MM.1S (cell line): Measurements from ENCODE around the gene NEURL1.
A peak's percentile ranks its signal among the peaks of the same experiment; 100 is the strongest.

Experiments
- DNase-seq: peaks from one replicate; pipeline ENCODE4 v3.0.0-alpha.2; 2015
- H2AFZ ChIP-seq: fragments of 300-600 bp; sonication (generic); 2 replicates; pipeline ENCODE4 v1.6.0; 2016; ENCODE audit warnings: antibody characterized with exemption, low read length
- H3F3A ChIP-seq: fragments of 300-600 bp; sonication (generic); 2 replicates; pipeline ENCODE4 v1.6.1; 2016; ENCODE audit warnings: mild to moderate bottlenecking, antibody characterized with exemption, low read length, moderate library complexity, mixed read lengths; ENCODE audit not compliant: insufficient read depth
- H3K27ac ChIP-seq: fragments of 300-600 bp; sonication (generic); 2 replicates; pipeline ENCODE4 v1.5.1; 2016; ENCODE audit warnings: mild to moderate bottlenecking, low read length
- H3K27me3 ChIP-seq: fragments of 300-600 bp; sonication (generic); replicated peaks from 2 replicates; pipeline ENCODE4 v1.6.0; 2016; ENCODE audit warnings: low read length; ENCODE audit not compliant: insufficient read depth
- H3K36me3 ChIP-seq: fragments of 300-600 bp; sonication (generic); replicated peaks from 2 replicates; pipeline ENCODE4 v1.6.1; 2016; ENCODE audit warnings: mild to moderate bottlenecking, low read length, mixed read lengths; ENCODE audit not compliant: insufficient read depth
- H3K4me1 ChIP-seq: fragments of 300-600 bp; sonication (generic); 2 replicates; pipeline ENCODE4 v1.6.1; 2016; ENCODE audit warnings: low read length, mixed read lengths
- H3K4me2 ChIP-seq: fragments of 300-600 bp; sonication (generic); 2 replicates; pipeline ENCODE4 v1.6.0; 2016; ENCODE audit warnings: low read depth, low read length
- H3K4me3 ChIP-seq: fragments of 300-600 bp; sonication (generic); 2 replicates; pipeline ENCODE4 v1.5.1; 2016; ENCODE audit warnings: low read length, mixed read lengths
- H3K79me2 ChIP-seq: fragments of 300-600 bp; sonication (generic); 2 replicates; pipeline ENCODE4 v1.6.1; 2016; ENCODE audit warnings: mixed run types, low read length, mixed read lengths
- H3K9ac ChIP-seq: fragments of 300-600 bp; sonication (generic); 2 replicates; pipeline ENCODE4 v1.6.1; 2016; ENCODE audit warnings: low read length, mixed read lengths
- H3K9me2 ChIP-seq: fragments of 300-600 bp; sonication (generic); replicated peaks from 2 replicates; pipeline ENCODE4 v1.6.1; 2016; ENCODE audit warnings: mild to moderate bottlenecking, low read length, mixed read lengths; ENCODE audit not compliant: insufficient read depth
- H3K9me3 ChIP-seq: fragments of 300-600 bp; sonication (generic); replicated peaks from 2 replicates; pipeline ENCODE4 v1.6.1; 2016; ENCODE audit warnings: mild to moderate bottlenecking, low read length, mixed read lengths; ENCODE audit not compliant: insufficient read depth
- H4K20me1 ChIP-seq: fragments of 300-600 bp; sonication (generic); 2 replicates; pipeline ENCODE4 v1.6.1; 2016; ENCODE audit warnings: mild to moderate bottlenecking, low read length, moderate library complexity, mixed read lengths; ENCODE audit not compliant: insufficient read depth
- EZH2 ChIP-seq: fragments of 300-600 bp; sonication (generic); optimal IDR thresholded peaks from 2 replicates; pipeline ENCODE3; 2017; ENCODE audit warnings: low read depth, mild to moderate bottlenecking, antibody characterized with exemption, low read length, mixed read lengths
- EZH2phosphoT487 ChIP-seq: fragments of 300-600 bp; sonication (generic); IDR thresholded peaks from 2 replicates; pipeline ENCODE4 v1.6.1; 2018; ENCODE audit warnings: antibody characterized with exemption, low read length
- TF ChIP-seq, protein P1 (sequence below): fragments of 300-600 bp; sonication (generic); IDR thresholded peaks from 2 replicates; pipeline ENCODE4 v1.5.1; 2016; ENCODE audit warnings: antibody characterized with exemption, low read length, mixed read lengths

The NEURL1 gene

DNA sequence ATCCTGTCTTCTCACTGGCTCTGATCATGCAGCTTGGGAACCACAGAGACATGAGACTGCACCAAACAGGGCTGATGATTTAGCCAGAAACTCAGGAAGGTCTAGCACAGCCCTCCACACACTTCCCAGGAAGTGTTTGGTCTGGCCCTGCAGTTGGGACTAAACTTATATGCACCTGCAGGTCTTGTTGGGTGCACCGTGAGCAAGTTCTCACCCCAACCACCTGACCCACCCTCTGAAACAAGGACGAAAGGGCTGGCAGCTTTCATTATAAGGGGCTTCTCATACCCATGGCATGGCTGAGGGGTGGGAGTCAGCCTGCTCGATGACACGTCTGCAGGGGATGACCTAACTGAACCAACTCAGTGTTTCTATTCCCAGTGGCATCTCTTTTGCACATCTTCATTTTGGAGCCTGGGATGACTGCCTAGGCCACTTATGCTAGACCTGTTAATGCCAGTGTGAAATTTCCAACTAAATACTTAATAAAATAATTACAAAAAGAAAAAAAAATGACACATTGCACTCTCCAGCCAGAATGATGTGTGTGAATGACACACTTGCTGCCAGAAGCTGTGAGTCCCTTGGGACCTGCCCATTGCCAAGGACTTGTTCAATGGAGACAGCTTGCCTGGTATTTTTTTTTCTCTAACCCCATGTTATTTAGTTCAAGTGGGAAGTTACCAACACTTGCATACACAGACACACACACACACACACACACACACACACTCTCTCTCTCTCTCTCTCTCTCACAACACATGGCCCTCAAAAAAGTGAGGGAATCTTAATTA is 102.6 kb downstream of the NEURL1 start:
- Histone ChIP-seq H3K4me2 (no peak overlapping the region), H3F3A (no peaks in the 10 kb centered on the region), H3K79me2 (no peaks in the 10 kb centered on the region), H2AFZ (no peak overlapping the region), H3K27ac (no peak overlapping the region), H3K9me3 (no peaks in the 10 kb centered on the region), H3K9me2 (no peaks in the 10 kb centered on the region), H3K36me3 (no peaks in the 10 kb centered on the region), H3K4me1 (no peaks in the 10 kb centered on the region), H3K27me3 (no peaks in the 10 kb centered on the region), H3K4me3 (no peak overlapping the region), H4K20me1 (no peaks in the 10 kb centered on the region), H3K9ac (no peak overlapping the region)
- no peak for DNase-seq
- TF ChIP-seq EZH2phosphoT487, result no peak
- TF ChIP-seq, protein P1, sequence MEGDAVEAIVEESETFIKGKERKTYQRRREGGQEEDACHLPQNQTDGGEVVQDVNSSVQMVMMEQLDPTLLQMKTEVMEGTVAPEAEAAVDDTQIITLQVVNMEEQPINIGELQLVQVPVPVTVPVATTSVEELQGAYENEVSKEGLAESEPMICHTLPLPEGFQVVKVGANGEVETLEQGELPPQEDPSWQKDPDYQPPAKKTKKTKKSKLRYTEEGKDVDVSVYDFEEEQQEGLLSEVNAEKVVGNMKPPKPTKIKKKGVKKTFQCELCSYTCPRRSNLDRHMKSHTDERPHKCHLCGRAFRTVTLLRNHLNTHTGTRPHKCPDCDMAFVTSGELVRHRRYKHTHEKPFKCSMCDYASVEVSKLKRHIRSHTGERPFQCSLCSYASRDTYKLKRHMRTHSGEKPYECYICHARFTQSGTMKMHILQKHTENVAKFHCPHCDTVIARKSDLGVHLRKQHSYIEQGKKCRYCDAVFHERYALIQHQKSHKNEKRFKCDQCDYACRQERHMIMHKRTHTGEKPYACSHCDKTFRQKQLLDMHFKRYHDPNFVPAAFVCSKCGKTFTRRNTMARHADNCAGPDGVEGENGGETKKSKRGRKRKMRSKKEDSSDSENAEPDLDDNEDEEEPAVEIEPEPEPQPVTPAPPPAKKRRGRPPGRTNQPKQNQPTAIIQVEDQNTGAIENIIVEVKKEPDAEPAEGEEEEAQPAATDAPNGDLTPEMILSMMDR, result no peak
- no peak for TF ChIP-seq EZH2

- TF ChIP-seq, protein P1, result no peak
- TF ChIP-seq EZH2, result no peak
- TF ChIP-seq EZH2phosphoT487, result no peak
- H3K79me2 ChIP-seq, result no peaks in the 10 kb centered on the region
- no peaks in the 10 kb centered on the region for H3K27me3 ChIP-seq
- H3K4me3 ChIP-seq, result no peak overlapping the region
- no peaks in the 10 kb centered on the region for H3K4me1 ChIP-seq
- H3K4me2 ChIP-seq, result no peak overlapping the region
- no peaks in the 10 kb centered on the region for H4K20me1 ChIP-seq
- H3K9ac ChIP-seq, result no peak overlapping the region
- no peaks in the 10 kb centered on the region for H3K9me2 ChIP-seq
- H3K9me3 ChIP-seq, result no peaks in the 10 kb centered on the region
- no peak overlapping the region for H2AFZ ChIP-seq
- H3F3A ChIP-seq, result no peaks in the 10 kb centered on the region
- H3K27ac ChIP-seq, result no peak overlapping the region
- H3K36me3 ChIP-seq, result no peaks in the 10 kb centered on the region
- no peak for DNase-seq
Observed at GRCh38 chr10:103597003-103597402, 103.5 kb downstream of the NEURL1 start.

DNA sequence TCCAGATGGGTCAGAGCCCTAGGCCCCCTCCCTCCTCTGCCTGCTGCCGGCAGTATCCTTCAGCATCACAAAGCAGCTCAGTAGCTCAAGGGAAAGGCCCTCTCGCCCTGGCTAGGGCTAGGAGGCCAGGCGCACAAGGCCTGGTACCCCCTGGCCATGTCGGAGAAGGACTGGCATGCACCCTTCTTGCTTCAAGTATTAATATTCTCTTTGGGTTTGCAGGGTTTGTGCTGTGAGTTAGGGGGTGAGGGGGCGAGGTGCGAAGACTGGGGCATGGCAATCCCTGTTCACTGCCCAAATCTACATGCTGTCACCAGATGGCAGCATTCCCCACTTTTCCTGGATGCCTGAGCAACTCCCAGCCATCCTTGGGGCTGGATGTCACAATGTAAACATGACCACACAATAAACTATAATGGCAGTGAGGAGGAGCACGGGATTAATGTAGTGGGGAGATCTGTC is 105.2 kb downstream of the NEURL1 start:
- no peaks in the 10 kb centered on the region for H3K36me3 ChIP-seq
- DNase-seq, result no peak
- H3K9me3 ChIP-seq, result no peaks in the 10 kb centered on the region
- no peaks in the 10 kb centered on the region for H3K9me2 ChIP-seq
- no peak overlapping the region for H3K9ac ChIP-seq
- no peaks in the 10 kb centered on the region for H3F3A ChIP-seq
- H2AFZ ChIP-seq, result no peak overlapping the region
- H3K79me2 ChIP-seq, result no peaks in the 10 kb centered on the region
- no peaks in the 10 kb centered on the region for H4K20me1 ChIP-seq
- H3K4me3 ChIP-seq, result no peak overlapping the region
- no peaks in the 10 kb centered on the region for H3K4me1 ChIP-seq
- H3K4me2 ChIP-seq, result no peak overlapping the region
- no peaks in the 10 kb centered on the region for H3K27me3 ChIP-seq
- no peak overlapping the region for H3K27ac ChIP-seq
- TF ChIP-seq EZH2phosphoT487, result no peak
- TF ChIP-seq, protein P1, result peak; percentile 50
- TF ChIP-seq EZH2, result no peak
